Hypothalamus (tissue), 51 donors: ENCODE data around the gene TSPY2.
"Not testable (repeated sequence)": the region's sequence is repeated elsewhere in the genome, so short reads cannot be mapped to it uniquely, and the experiment has no call there.

Source experiments
- DNase-seq, 51 donors: peaks; one replicate each; lab custom pipeline; 2025; lab: John Stamatoyannopoulos, UW

The TSPY2 gene

GRCh38 chrY:6245923-6246322 lies at the start of gene TSPY2:
Gene TSPY2, plus strand, starts transcription at chrY:6246223. Its CDS starts 46 bp downstream, at chrY:6246269.
- DNase-seq = not testable (repeated sequence)

DNA sequence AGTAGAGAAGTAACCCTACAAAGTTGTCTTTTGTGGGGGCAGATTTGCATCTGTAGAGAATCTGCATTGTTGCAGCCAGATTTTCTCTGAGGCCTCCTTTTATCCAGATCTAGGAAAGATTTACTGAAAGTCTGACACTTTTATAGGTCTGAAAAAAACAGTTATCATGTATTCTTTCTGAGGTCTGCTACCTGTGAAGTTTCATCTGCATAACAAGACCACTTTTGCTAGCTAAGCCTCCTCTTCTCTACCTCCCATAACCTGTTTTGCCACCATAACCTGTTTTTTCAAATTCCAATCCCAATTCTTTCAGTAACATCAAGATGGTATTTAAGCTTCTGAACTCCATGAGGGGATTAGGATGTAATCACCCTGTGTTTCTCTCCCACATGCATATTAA lies 36.5 kb upstream of the TSPY2 start:
- DNase-seq = not testable (repeated sequence)

DNA sequence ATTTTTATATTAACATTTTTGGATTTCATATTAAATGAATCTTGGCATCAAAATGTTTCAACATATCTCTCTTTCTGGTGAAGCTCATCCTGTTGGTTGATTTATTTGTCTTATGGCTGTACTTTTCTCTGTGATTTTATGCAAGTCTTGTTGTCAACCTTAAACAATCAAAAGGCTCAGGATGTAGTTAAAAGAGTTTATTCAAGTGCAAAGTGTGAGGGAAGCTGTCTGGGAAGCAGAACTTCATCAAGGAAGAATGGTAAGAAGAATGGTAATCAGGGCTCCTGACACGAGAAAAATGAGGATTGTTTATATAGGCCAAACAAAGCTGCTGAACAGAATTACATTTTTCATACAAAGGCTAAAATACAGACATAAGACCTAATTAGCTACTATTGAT lies 29.0 kb upstream of the TSPY2 start:
- DNase-seq = not testable (repeated sequence)

GRCh38 chrY:6269839-6270238 lies 23.8 kb downstream of the TSPY2 start:
- DNase-seq = not testable (repeated sequence)
